SK-N-SH (cell line): ENCODE measurements around the gene CREB5. TPM values are rescaled to one million over a fixed set of nuclear protein-coding genes. Genes with fewer than 3 reads are reported as not detected.

Experiments
- CTCF ChIA-PET: fragments of 300-600, 350-600 bp; formaldehyde crosslinking; extraction: SDS; loops from one replicate; lab custom pipeline; 2021; lab: Yijun Ruan, JAX
- POLR2A ChIA-PET: fragments of 350-600 bp; sonication (Branson Sonifier 250); formaldehyde crosslinking; extraction: SDS; loops from one replicate; lab custom pipeline; 2020; ENCODE audit warnings: antibody characterized with exemption, inconsistent platforms; lab: Yijun Ruan, JAX
- DNase-seq: peaks from one replicate; pipeline ENCODE4 v3.0.0; 2012
- H2AFZ ChIP-seq: fragments of 200-600 bp; sonication (generic); 2 replicates; pipeline ENCODE4 v1.8.1; 2016; ENCODE audit warnings: antibody characterized with exemption, mild to moderate bottlenecking, low read depth
- H3F3A ChIP-seq: fragments of 200-600 bp; sonication (generic); replicated peaks from 2 replicates; pipeline ENCODE3; 2016; ENCODE audit warnings: antibody characterized with exemption, mild to moderate bottlenecking; ENCODE audit not compliant: insufficient read depth
- H3K27ac ChIP-seq, 2 experiments: fragments of 200-500 bp in 1 of 2; fragments of 200-600 bp in 1 of 2; sonication (Bioruptor generic) in 1 of 2; sonication (generic), shearing (Covaris generic) in 1 of 2; 2 replicates each; pipeline versions ENCODE4 v1.5.1 to v1.6.1; 2014 to 2016; ENCODE audit warnings: low read depth in 2 of 2, inconsistent platforms in 1 of 2, low read length in 1 of 2, mild to moderate bottlenecking in 1 of 2, mixed read lengths in 1 of 2
- H3K27me3 ChIP-seq: fragments of 200-600 bp; sonication (generic), shearing (Covaris generic); 2 replicates; pipeline ENCODE4 v1.6.1; 2016; ENCODE audit warnings: mixed run types; ENCODE audit not compliant: insufficient read depth
- H3K36me3 ChIP-seq, 2 experiments: fragments of 200-500 bp in 1 of 2; fragments of 200-600 bp in 1 of 2; sonication (Bioruptor generic) in 1 of 2; sonication (generic) in 1 of 2; replicated peaks in 1 of 2; 2 replicates each; pipeline versions ENCODE3 to v1.5.1; 2014 to 2016; ENCODE audit warnings: low read length in 1 of 2, mild to moderate bottlenecking in 1 of 2; ENCODE audit not compliant: insufficient read depth in 2 of 2, control insufficient read depth in 1 of 2
- H3K4me1 ChIP-seq, 2 experiments: fragments of 200-500 bp in 1 of 2; fragments of 200-600 bp in 1 of 2; sonication (Bioruptor generic) in 1 of 2; sonication (generic), shearing (Covaris generic) in 1 of 2; 2 replicates each; pipeline versions ENCODE4 v1.5.1 to v1.6.1; 2014 to 2016; ENCODE audit warnings: low read depth in 1 of 2, low read length in 1 of 2, mixed run types in 1 of 2; ENCODE audit not compliant: insufficient read depth in 2 of 2, control insufficient read depth in 1 of 2
- H3K4me2 ChIP-seq: fragments of 200-600 bp; sonication (generic), shearing (Covaris generic); 2 replicates; pipeline ENCODE4 v1.6.1; 2017; ENCODE audit warnings: mixed run types
- H3K4me3 ChIP-seq, 2 experiments: fragments of 200-500 bp in 1 of 2; fragments of 200-600 bp in 1 of 2; sonication (Bioruptor generic) in 1 of 2; sonication (generic), shearing (Covaris generic) in 1 of 2; 2 replicates each; pipeline versions ENCODE4 v1.5.1 to v1.8.1; 2014 to 2016; ENCODE audit warnings: low read depth in 2 of 2, inconsistent platforms in 1 of 2, low read length in 1 of 2, mild to moderate bottlenecking in 1 of 2, mixed read lengths in 1 of 2, moderate library complexity in 1 of 2
- H3K79me2 ChIP-seq: fragments of 200-600 bp; sonication (generic); 2 replicates; pipeline ENCODE4 v1.8.1; 2017; ENCODE audit warnings: mild to moderate bottlenecking; ENCODE audit not compliant: insufficient read depth
- H3K9ac ChIP-seq: fragments of 200-600 bp; sonication (generic); 2 replicates; pipeline ENCODE4 v1.6.1; 2017; ENCODE audit warnings: mixed run types
- H3K9me2 ChIP-seq: fragments of 200-600 bp; sonication (generic); 2 replicates; pipeline ENCODE4 v1.6.1; 2017; ENCODE audit warnings: mixed run types
- H3K9me3 ChIP-seq: fragments of 200-600 bp; sonication (generic); 2 replicates; pipeline ENCODE4 v1.6.1; 2017; ENCODE audit warnings: mixed run types, mild to moderate bottlenecking, moderate library complexity
- H4K20me1 ChIP-seq: fragments of 200-600 bp; sonication (generic); 2 replicates; pipeline ENCODE4 v1.6.1; 2017; ENCODE audit warnings: mild to moderate bottlenecking, mixed run types; ENCODE audit not compliant: insufficient read depth
- CTCF ChIP-seq: fragments of 200-600 bp; sonication (generic); IDR thresholded peaks from 2 replicates; pipeline ENCODE4 v1.6.1; 2017; ENCODE audit warnings: antibody characterized with exemption, mild to moderate bottlenecking, moderate library complexity
- ELF1 ChIP-seq: IDR thresholded peaks from 2 replicates; pipeline ENCODE4 v1.4.0; 2012
- GATA2 ChIP-seq: sonication (generic); formaldehyde crosslinking; IDR thresholded peaks from 2 replicates; pipeline ENCODE4 v1.5.0; 2020; ENCODE audit warnings: mild to moderate bottlenecking, missing genetic modification reagents
- JUND ChIP-seq: IDR thresholded peaks from 2 replicates; pipeline ENCODE4 v1.4.0; 2012
- RAD21 ChIP-seq: IDR thresholded peaks from 2 replicates; pipeline ENCODE4 v1.6.1; 2012; ENCODE audit warnings: mild to moderate bottlenecking, low read length
- USF1 ChIP-seq: IDR thresholded peaks from 2 replicates; pipeline ENCODE4 v1.4.0; 2012; ENCODE audit warnings: low read depth, borderline replicate concordance
- USF2 ChIP-seq: fragments of 150-350 bp; IDR thresholded peaks from 2 replicates; pipeline ENCODE4 v1.6.1; 2017; ENCODE audit warnings: antibody characterized with exemption, low read length, low read depth, borderline replicate concordance
- WGBS: methylation state at CpG from one replicate; pipeline ENCODE4 v1.1.6; 2017; ENCODE audit warnings: low lambda C conversion rate; 5-methylcytosine and 5-hydroxymethylcytosine counted together
- polyA plus RNA-seq, 3 experiments: library from polyadenylated mRNA; depleted of rRNA; stranded (reverse); fragments of >200 nt; gene quantifications; 2 replicates each; pipeline ENCODE4 v1.2.3, GENCODE V29; 2012
- TF ChIP-seq, protein P1 (sequence below): IDR thresholded peaks from 2 replicates; pipeline ENCODE4 v1.4.0; 2012; ENCODE audit warnings: low read depth
- TF ChIP-seq, protein P2 (sequence below): IDR thresholded peaks from 2 replicates; pipeline ENCODE4 v1.4.0; 2012; ENCODE audit warnings: low read depth, borderline replicate concordance
- TF ChIP-seq, protein P3 (sequence below): IDR thresholded peaks from 2 replicates; pipeline ENCODE4 v1.6.1; 2012; ENCODE audit warnings: mild to moderate bottlenecking, low read depth, low read length, moderate library complexity

CREB5 gene
- polyA plus RNA-seq, 1 of the 3 experiments (the other 2 are of a cell fraction): 19.3 TPM

GRCh38 chr7:28837216-28837615 is 424.9 kb downstream of the CREB5 start (continued):
- TF ChIP-seq GATA2 (no peak), JUND (no peak), USF1 (no peak), ELF1 (no peak), USF2 (no peak)
- TF ChIP-seq, protein P1, sequence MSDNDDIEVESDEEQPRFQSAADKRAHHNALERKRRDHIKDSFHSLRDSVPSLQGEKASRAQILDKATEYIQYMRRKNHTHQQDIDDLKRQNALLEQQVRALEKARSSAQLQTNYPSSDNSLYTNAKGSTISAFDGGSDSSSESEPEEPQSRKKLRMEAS: no peak
- TF ChIP-seq, protein P2, sequence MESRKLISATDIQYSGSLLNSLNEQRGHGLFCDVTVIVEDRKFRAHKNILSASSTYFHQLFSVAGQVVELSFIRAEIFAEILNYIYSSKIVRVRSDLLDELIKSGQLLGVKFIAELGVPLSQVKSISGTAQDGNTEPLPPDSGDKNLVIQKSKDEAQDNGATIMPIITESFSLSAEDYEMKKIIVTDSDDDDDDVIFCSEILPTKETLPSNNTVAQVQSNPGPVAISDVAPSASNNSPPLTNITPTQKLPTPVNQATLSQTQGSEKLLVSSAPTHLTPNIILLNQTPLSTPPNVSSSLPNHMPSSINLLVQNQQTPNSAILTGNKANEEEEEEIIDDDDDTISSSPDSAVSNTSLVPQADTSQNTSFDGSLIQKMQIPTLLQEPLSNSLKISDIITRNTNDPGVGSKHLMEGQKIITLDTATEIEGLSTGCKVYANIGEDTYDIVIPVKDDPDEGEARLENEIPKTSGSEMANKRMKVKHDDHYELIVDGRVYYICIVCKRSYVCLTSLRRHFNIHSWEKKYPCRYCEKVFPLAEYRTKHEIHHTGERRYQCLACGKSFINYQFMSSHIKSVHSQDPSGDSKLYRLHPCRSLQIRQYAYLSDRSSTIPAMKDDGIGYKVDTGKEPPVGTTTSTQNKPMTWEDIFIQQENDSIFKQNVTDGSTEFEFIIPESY: no peak
- TF ChIP-seq, all 33 proteins: peak for 0

- Histone ChIP-seq H3F3A (no peaks in the 10 kb centered on the region), H3K9me3 (no peaks in the 10 kb centered on the region), H2AFZ (no peak overlapping the region), H3K9ac (no peak overlapping the region), H3K9me2 (no peaks in the 10 kb centered on the region), H3K4me1 (peaks cover 0 to 14% of the 10 kb centered on the region in 2 experiments; a peak in 2 of 4 replicates), H3K27ac (no peak overlapping the region), H4K20me1 (no peaks in the 10 kb centered on the region), H3K27me3 (peaks cover 23% of the 10 kb centered on the region), H3K4me2 (no peak overlapping the region), H3K4me3 (no peak overlapping the region), H3K36me3 (no peaks in the 10 kb centered on the region), H3K79me2 (no peaks in the 10 kb centered on the region)
- POLR2A ChIA-PET: no interaction called here
- DNase-seq: peak; percentile 50
- TF ChIP-seq, protein P3, sequence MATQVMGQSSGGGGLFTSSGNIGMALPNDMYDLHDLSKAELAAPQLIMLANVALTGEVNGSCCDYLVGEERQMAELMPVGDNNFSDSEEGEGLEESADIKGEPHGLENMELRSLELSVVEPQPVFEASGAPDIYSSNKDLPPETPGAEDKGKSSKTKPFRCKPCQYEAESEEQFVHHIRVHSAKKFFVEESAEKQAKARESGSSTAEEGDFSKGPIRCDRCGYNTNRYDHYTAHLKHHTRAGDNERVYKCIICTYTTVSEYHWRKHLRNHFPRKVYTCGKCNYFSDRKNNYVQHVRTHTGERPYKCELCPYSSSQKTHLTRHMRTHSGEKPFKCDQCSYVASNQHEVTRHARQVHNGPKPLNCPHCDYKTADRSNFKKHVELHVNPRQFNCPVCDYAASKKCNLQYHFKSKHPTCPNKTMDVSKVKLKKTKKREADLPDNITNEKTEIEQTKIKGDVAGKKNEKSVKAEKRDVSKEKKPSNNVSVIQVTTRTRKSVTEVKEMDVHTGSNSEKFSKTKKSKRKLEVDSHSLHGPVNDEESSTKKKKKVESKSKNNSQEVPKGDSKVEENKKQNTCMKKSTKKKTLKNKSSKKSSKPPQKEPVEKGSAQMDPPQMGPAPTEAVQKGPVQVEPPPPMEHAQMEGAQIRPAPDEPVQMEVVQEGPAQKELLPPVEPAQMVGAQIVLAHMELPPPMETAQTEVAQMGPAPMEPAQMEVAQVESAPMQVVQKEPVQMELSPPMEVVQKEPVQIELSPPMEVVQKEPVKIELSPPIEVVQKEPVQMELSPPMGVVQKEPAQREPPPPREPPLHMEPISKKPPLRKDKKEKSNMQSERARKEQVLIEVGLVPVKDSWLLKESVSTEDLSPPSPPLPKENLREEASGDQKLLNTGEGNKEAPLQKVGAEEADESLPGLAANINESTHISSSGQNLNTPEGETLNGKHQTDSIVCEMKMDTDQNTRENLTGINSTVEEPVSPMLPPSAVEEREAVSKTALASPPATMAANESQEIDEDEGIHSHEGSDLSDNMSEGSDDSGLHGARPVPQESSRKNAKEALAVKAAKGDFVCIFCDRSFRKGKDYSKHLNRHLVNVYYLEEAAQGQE: no peak
- peak; percentile 25; the same call in 1 of the 2 replicates for TF ChIP-seq RAD21
- TF ChIP-seq GATA2: no peak
- TF ChIP-seq CTCF: peak; percentile 59
- 53% methylated on average over 3 of the region's 3 CpGs for WGBS
- CTCF ChIA-PET: interaction anchor here (0.6 to 2.4 kb wide), 15 partner anchors 9 to 544 kb away, joined by 3 to 12 read pairs (median 5); no protein-coding TSS in a partner anchor
These were observed 428.3 kb downstream of the CREB5 start for GRCh38 chr7:28840592-28840995.
